ENCODE results near the gene SYT9.

The SYT9 gene

GRCh38 chr11:7486098-7486780, 234.5 kb downstream of the SYT9 start:
- Histone ChIP-seq H3K36me3 (ENCODE audit: control insufficient read depth in 2 of 2, insufficient read depth in 1 of 2, low read length in 2 of 2) (no peaks in the 10 kb centered on the region), H3K27ac (ENCODE audit: extremely low read depth, low read depth, low read length) (no peak overlapping the region), H3K9me3 (ENCODE audit: control insufficient read depth, insufficient read depth, low read depth, low read length) (no peaks in the 10 kb centered on the region), H3K4me1 (ENCODE audit: control insufficient read depth, insufficient read depth, low read length) (no peaks in the 10 kb centered on the region), H3K4me3 (ENCODE audit: low read depth, low read length) (no peak overlapping the region)
- ChIA-PET POLR2A (no interaction called here), CTCF (interaction anchor here (0.5 kb wide), 1 partner anchor 15 kb away, joined by 3 read pairs; no protein-coding TSS in a partner anchor)
- no peak for TF ChIP-seq ZNF133 (tag by site-specific recombination; IDR thresholded peaks at IDR 0.05)
- no peak for TF ChIP-seq ZNF324 (tag by site-specific recombination; IDR thresholded peaks at IDR 0.05)
- TF ChIP-seq ZNF132 (tag by site-specific recombination; IDR thresholded peaks at IDR 0.05; ENCODE audit: borderline replicate concordance) = no peak
- TF ChIP-seq GFI1B (tag by site-specific recombination; IDR thresholded peaks at IDR 0.05) = no peak
- TF ChIP-seq ZBTB8A (tag by site-specific recombination; IDR thresholded peaks at IDR 0.05) = no peak
- TF ChIP-seq ZNF426 (tag by site-specific recombination; IDR thresholded peaks at IDR 0.05) = no peak
- no peak for TF ChIP-seq YY2 (tag by site-specific recombination; IDR thresholded peaks at IDR 0.05)
- no peak for TF ChIP-seq ZNF645 (tag by site-specific recombination; IDR thresholded peaks at IDR 0.05)
- no peak for TF ChIP-seq GLI2 (tag by site-specific recombination; IDR thresholded peaks at IDR 0.05; ENCODE audit: borderline replicate concordance, low read depth)
- no peak for TF ChIP-seq ZNF660 (tag by site-specific recombination; IDR thresholded peaks at IDR 0.05)

GRCh38 chr11:7486781-7487140, 235.1 kb downstream of the SYT9 start:
- no peak overlapping the region for H3K27ac ChIP-seq (ENCODE audit: extremely low read depth, low read depth, low read length)
- POLR2A ChIA-PET = no interaction called here
- CTCF ChIA-PET = interaction anchor here (0.5 to 0.6 kb wide), 2 partner anchors 15 to 19 kb away, joined by 3 read pairs; no protein-coding TSS in a partner anchor

More at GRCh38 chr11:7486781-7487140, 235.1 kb downstream of the SYT9 start:
- no peaks in the 10 kb centered on the region for H3K4me1 ChIP-seq (ENCODE audit: control insufficient read depth, insufficient read depth, low read length)
- no peaks in the 10 kb centered on the region for H3K36me3 ChIP-seq (ENCODE audit: control insufficient read depth in 2 of 2, insufficient read depth in 1 of 2, low read length in 2 of 2)
- H3K4me3 ChIP-seq (ENCODE audit: low read depth, low read length) = no peak overlapping the region
- TF ChIP-seq ZNF558 (tag by site-specific recombination; IDR thresholded peaks at IDR 0.05) (no peak), ZNF132 (tag by site-specific recombination; IDR thresholded peaks at IDR 0.05; ENCODE audit: borderline replicate concordance) (no peak), INSM2 (tag by site-specific recombination; IDR thresholded peaks at IDR 0.05) (no peak), ZBTB48 (tag by site-specific recombination; IDR thresholded peaks at IDR 0.05) (no peak), HOXC10 (CRISPR knock-in tag; IDR thresholded peaks at IDR 0.05) (no peak), FEZF1 (tag by site-specific recombination; IDR thresholded peaks at IDR 0.05) (no peak), ELK4 (IDR thresholded peaks at IDR 0.05; ENCODE audit: borderline replicate concordance, low read depth, low read length) (no peak), ZNF274 (IDR thresholded peaks at IDR 0.05; ENCODE audit: low read length) (no peak), ZNF274 (tag by site-specific recombination; IDR thresholded peaks at IDR 0.05; ENCODE audit: borderline replicate concordance) (no peak), ZNF621 (tag by site-specific recombination; IDR thresholded peaks at IDR 0.05) (no peak), ZNF324 (tag by site-specific recombination; IDR thresholded peaks at IDR 0.05) (no peak), ZNF561 (tag by site-specific recombination; IDR thresholded peaks at IDR 0.05; ENCODE audit: borderline replicate concordance) (no peak), ZNF473 (tag by site-specific recombination; IDR thresholded peaks at IDR 0.05) (no peak), ZNF133 (tag by site-specific recombination; IDR thresholded peaks at IDR 0.05) (no peak), ZNF350 (tag by site-specific recombination; IDR thresholded peaks at IDR 0.05) (no peak), GFI1B (tag by site-specific recombination; IDR thresholded peaks at IDR 0.05) (no peak), ZNF692 (tag by site-specific recombination; IDR thresholded peaks at IDR 0.05) (no peak)
- no peaks in the 10 kb centered on the region for H3K9me3 ChIP-seq (ENCODE audit: control insufficient read depth, insufficient read depth, low read depth, low read length)
